ENCODE measurements around the gene MTHFD2.
A peak's percentile ranks its signal among the peaks of the same experiment; 100 is the strongest.
"Not testable (repeated sequence)": the region's sequence is repeated elsewhere in the genome, so short reads cannot be mapped to it uniquely, and the experiment has no call there.

The MTHFD2 gene

DNA sequence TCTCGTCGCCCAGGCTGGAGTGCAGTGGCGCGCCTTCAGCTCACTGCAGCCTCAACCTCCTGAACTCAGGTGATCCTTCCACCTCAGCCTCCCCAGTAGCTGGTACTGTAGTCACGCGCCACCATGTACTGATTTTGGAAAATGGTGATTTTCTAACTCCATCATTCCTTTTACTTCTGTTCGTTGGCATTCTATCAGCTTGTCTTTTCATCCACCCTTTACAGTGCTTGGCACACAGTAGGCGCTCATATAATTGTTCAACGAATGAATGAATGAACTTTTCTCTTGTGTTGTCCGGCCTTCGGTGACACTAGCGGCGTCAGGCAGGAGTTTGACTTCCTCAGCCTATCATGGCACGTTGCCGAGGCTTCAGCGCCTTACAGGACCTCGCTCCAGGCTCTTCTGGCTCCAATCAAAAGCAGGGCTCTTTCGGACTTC lies 373 bp upstream of the MTHFD2 start:
- no peak for DNase-seq

DNA sequence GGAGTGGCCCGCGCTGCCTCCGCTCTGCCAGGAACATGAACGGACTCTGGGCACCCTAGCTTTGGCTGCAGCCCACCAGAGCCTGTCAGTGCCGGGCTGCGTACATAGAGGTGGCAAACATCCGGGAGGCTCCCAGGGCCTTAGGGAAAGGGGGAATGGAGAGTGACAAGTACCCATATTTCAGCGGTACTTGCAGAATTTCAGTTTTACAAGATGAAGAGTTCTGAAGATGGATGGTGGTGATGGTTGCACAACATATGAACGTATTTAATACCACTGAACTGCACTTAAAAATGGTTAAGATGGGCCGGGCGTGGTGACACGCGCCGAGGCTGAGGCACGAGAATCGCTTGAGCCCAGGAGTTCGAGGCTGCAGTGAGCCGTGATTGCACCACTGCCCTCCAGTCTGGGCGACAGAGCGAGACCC lies 873 bp downstream of the MTHFD2 start:
- DNase-seq: peak; percentile 20

DNA sequence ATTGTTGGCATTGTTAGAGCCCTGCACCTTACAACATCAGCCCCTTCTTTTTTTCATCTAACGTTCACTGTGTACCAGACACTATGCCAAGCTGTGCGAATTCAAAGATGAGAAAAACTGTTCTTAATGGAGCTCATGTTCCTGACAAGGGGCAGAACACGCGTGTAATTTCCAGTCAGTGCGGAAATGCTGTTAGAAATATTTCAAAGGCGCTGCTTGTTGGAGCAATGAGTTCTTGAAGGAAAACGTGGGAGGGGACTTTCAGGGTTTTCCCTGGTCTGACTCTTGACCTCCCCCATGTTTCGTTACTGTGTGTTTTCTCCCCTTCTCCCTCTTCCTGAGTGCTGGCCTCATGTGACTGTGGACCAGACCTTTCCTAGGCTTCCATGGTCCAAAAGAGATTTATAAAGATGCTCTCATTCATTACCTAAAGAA lies 1.5 kb downstream of the MTHFD2 start:
- peak; percentile 56 for DNase-seq

DNA sequence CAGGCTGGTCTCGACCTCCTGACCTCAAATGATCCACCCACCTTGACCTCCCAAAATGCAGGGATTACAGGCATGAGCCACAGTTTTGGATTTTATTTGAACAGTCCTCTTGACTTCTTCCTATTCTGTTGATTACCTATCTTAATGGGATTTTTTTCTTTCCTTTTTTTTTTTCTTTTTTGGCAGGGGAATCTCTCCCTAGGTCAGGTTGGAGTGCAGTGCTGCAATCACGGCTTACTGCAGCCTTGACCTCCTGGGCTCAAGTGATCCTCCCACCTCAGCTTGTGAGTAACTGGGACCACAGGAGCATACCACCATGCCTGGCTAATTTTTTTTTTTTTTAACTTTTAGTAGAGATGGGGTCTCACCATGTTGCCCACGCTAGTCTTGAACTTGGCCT lies 2.8 kb downstream of the MTHFD2 start:
- DNase-seq: no peak

DNA sequence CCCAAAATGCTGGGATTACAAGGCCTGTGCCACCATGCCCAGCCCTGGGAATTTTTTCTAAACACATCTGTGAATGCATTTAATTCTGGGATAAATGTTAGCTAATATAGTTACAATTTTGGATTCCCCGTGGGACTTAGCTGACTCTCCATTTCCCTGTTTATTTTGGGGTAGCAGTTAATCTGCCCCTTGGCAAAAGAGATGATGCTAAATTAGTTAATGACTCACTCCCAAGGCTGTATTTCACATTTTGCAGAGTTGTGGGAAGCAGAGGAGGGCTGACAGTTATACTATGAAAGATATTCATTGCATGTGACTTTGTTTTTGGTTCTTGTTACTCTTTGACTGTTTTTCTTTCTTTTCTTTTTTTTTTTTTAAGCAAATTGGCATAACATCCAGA lies 3.2 kb downstream of the MTHFD2 start:
- DNase-seq: no peak

DNA sequence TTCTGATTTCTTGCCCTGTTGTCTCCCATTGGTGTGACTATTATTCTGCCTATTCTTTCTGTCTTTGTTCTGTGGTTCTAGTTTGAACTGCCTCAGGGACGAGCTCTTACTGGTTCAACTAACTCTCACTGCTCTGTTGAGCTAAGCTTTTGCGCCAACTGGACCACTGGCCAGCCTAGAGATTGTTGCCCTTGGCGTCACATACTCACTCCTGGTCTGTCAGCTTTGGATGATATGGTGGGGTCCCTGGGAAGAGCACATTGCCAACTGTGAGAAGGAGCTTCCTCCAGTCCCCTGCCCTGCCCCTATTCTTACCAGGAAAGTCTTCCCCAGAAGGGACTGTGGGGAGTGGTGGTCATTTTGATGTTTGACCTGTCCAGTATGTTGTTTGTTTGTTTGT lies 6.0 kb downstream of the MTHFD2 start:
- no peak for DNase-seq

DNA sequence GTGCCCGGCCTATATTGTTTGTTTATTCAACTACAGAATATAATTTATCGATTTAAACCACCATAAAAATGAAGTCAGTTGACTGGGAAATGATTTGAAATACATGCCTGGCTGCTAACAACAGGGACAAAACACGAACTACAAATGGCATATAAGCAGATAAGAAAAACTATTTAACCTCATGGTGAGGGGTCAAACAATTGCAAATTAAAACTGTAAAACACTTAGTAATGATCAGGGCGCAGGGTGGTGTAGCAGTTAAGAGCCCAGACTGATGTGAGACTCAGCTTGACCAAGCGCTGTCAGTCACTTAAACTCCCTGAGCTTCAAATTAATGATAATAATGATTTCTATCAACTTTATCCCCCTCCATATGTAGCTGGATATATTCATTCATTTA lies 6.7 kb downstream of the MTHFD2 start:
- DNase-seq: no peak

DNA sequence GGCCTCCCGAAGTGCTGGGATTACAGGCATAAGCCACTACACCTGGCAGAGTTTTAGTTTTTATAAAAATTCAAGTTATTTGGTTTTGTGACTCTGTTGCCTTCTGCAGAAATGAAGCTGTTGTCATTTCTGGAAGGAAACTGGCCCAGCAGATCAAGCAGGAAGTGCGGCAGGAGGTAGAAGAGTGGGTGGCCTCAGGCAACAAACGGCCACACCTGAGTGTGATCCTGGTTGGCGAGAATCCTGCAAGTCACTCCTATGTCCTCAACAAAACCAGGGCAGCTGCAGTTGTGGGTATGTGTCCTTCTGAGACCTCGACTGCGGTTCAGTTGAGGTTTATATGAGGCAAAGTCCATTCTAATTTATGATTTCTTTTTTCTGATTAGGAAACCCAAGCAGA lies 7.2 kb downstream of the MTHFD2 start:
- no peak for DNase-seq

DNA sequence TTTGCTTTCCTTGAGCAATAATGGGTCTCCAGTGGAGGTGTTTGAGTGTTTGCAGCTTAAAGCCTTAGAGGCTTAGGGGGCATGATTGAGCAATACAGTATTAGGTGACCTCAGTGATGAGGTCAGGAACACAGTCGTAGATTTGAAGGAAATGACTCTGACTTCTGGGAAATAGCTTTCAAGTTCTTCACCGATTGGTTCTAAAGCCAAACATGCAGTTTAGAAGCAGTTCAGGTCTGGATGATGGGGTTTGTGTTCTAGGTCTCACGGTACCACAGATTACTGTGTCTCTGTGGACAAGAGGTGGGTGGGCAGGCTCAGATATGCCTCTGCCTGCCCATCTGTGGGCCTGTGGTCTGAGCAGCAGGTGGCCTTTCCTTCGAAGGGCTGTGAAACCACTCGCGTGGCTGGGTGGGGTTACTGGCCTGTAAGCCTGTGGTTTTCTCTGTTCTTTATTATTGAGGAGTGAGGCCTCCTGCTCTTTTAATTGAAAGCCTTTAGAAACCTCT lies 7.8 kb downstream of the MTHFD2 start:
- peak; percentile 38 for DNase-seq

DNA sequence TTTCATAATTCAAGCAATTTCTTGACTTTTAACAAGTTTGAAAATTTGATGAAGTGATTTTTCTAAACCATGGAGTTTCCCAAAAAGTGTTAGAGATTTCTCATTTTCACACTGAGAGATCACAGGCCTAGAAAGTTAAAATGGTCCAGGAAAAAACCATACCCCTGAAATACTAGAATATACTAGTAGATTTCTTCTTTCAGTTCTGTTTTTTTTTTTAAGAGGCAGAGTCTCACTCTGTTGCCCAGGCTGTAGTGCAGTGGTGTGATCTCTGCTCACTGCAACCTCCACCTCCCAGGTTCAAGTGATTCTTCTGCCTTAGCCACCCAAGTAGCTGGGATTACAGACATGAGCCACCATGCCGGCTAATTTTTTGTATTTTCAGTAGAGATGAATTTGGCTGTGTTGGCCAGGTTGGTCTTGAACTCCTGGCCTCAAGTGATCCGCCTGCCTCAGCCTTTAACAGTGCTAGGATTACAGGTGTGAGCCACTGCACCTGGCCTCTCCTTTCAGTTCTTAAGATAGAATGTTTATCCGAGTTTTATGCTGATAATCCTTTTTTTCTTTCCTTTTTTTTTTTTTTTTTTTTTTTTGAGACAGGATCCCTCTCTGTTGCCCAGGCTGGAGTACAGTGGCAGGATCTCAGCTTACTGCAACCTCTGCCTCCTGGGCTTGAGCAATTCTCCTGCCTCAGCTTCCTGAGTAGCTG lies 14.4 kb downstream of the MTHFD2 start:
- DNase-seq: no peak

DNA sequence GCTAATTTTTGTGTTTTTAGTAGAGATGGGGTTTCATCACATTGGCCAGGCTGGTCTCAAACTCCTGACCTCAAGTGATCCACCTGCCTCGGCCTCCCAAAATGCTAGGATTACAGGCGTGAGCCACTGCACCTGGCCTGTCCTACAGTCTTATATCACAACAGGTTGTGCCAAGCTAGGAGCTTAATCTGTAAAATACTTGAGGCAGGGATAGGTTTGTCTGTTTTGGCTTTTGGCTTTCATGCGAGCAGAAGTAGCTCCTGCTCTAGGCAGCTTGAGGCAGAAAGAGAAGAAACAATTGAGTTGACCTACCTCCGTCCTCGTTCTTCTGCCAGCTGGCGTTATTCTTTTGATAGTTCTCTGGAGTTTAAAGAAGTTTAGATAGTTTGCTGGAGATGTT lies 17.4 kb downstream of the MTHFD2 start:
- DNase-seq: not testable (repeated sequence)

DNA sequence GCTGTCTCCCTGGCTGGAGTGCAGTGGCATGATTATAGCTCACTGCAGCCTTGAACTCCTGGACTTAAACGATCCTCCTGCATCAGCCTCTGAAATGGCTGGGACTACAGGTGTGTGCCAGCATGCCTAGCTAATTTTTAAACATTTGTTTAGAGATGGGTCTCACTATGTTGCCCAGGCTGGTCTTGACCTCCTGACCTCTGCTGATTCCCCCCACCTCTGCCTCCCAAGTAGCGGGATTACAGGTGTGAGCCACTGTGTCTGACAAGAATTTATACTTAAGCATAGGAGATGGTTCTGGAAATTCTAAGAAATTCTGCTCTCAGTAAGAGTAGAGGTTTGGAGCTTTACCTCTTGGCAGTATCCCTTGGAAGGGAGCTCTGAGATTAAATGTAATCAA lies 18.2 kb downstream of the MTHFD2 start:
- no peak for DNase-seq

DNA sequence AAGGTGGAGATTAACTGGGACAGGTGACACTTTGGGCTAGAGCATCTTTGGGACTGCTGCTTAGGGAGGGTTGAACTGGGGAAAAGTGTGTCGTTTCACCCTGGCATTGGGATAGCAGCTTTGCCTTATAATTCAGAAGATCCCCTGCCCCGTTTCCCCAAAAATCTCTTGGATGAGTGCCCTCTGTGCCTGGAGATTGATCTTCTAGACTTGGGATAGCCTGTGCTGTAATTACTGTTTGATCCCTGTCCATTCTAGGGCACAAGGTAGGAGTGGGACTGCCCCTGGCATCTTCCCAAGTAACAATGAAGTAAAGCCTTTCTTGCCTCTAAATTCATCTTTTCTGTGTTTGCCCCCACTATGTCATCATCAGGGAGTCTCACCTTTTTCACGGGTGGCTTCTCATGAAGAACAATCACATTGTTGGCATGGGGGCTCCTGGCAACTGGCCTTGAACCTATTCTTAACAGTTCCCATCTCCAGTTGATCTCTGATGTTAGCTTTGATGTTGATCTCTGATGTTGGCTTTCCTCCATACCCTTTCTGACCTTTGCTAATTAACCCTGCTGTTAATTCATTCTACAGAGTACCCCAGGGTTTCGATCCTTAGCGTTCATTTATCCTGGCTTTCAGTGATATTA lies 21.6 kb downstream of the MTHFD2 start:
- no peak for DNase-seq

DNA sequence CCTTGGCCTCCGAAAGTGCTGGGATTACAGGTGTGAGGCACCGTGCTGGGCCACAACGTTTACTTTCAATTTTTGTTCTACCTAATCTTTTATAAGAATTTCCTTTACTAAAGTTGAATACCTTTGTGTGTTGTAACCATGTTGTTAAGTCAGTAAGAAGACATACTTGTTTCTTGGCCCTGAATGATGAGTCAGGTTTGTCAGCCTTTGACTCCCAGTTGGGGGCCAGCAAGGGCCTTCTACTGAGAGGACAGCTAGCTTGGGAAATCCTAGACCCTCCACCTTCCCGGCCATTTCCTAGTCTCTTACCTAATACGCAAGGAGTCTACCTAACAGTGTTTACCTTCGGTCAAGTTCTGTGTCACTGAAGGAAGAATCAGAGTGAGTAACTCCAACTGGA lies 22.7 kb downstream of the MTHFD2 start:
- DNase-seq: no peak

DNA sequence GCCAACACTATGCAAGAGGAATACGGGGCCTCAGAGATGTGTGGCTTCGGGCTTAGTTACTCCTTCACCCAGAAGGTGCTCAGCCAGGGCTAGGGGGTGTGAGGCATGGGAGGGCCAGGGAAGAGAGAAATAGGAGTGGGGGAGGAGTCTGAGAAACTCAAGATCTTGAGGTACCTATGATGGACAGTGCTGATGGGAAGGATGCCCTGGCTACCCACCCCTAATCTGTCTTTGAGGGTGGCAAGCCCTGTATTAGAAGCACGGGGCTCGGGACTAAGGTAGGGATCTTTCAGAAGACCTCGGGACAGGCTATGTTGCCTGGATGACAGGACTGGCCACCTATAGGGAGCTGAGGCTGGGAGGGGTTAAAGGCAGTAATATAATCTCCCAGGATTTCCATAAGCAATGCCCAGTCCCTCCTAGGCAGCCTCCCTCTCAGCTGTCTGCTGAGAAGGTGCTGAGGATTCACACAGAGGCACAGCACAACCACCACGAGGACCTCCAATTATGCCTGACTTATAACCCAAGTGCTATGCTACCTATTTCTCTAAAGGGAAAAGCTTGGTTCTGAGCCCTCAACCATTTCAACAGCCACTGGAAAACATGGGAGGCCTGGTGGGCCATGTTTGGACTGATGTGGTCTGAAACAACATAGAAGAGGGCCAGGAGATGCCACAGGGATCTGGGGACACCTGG lies 23.3 kb downstream of the MTHFD2 start:
- no peak for DNase-seq

DNA sequence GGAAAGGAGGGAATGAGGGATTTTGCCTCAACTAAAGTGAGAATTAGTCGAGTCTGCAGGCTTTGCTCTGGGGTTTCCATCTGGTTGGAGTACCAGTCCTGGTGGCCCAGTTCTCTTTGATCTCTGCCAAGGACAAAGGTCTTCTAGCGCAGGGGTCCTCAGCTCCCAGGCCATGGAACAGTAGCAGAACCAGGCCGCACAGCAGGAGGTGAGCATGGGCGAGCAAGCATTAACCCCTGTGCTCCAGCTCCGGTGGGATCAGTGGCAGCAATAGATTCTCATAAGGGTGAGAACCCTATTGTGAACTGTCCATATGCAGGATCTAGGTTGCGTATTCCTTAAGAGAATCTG lies 23.9 kb downstream of the MTHFD2 start:
- no peak for DNase-seq

DNA sequence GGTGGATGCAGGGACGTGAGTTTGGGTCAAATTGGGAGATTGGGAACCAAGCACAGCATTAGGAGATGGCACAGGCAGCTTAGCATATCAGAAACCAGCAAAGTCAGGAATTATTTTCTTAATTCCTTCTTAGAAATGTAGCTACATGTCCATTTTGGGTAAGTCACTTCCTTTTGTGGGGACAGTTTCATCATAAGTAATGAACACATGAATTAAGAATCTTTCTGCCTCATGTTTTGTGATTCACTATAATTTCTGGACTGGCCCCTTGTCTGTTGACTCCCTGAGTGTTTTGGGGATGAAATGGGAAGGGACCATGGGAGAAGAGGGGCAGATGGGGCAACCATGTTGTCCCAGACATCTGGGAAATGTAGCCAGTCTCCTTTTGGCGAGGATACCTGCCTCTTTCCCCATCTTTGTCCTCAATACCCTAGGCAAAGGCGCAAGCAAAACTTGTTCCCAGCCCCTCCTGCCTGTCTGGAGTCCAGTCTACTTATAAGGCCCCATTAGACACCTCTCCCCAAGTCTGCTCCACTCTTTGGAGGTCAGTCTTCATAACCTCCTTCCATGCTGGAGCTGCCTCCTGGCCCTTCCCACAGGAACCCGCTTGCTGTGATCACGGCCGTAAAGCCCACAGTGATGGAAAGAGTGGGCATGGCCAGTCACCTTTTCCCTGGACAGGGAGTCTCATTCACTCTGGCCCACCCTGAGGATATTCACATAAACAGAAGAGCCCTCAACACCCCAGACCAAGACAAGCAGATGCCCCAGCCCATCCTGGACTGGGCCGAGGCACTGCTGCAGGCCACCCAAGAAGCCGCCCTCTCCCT lies 25.7 kb downstream of the MTHFD2 start:
- no peak for DNase-seq

DNA sequence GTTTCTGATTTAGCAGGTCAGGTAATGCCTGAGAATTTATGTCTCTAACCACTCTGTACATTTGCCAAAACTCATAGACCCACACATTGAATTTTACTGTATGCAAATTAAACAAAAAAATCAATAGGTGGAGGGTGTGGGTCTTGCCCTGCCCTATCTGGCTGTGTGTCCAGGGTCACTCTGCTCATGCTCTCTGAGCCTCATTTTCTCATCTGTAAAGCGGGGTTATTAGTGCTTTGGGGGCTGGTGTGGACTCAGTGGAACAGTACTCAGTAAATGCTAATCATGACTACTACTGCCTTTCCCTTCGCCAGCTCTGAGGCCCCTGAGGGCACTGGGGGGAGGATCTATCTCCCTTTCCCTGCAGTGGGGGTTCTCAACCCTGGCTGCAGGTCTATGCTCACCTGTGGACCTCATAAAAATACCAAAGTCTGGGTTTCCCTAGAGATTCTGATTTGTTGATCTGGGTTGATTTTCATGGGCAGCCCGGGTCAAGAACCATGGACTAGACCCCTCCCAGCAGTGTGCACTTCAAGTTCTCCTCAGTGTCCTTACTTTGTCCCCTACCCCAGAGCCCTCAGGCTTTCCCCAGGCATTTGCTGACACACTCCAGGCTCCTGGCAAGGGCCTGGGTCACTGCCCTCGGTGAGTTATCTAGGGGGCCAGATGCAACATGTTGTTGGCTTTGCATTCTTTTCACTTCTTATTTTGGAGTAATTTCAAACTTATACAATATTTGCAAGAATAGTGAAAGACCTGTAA lies 27.5 kb downstream of the MTHFD2 start:
- DNase-seq: no peak

DNA sequence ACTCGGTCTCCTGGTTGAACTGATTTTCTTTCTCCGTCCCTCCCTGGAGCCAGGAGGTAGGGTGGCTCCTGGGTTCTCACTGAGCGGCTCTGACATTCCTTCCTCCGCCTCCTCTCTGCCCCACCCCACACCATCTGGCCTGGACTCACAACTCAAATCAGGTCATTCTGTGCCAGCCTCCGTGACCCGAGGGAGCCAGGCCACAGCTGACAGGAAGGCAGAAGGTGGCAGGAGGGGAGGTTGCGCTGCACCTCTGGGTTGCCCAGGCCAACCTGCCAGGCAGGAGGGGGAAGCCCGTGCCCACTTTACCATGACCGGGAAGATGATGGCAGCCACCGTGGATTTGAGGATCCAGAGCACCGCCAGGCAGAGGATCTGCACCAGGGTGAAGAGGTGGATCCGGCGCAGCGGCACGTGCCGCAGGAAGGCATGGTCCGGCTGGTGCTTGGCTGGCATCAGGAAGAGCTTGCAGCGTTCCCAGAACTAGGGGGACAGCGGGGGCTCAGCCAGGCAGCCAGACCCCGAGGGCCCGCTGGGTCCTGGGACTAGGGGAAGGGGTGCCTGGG lies 28.3 kb downstream of the MTHFD2 start:
- no peak for DNase-seq

DNA sequence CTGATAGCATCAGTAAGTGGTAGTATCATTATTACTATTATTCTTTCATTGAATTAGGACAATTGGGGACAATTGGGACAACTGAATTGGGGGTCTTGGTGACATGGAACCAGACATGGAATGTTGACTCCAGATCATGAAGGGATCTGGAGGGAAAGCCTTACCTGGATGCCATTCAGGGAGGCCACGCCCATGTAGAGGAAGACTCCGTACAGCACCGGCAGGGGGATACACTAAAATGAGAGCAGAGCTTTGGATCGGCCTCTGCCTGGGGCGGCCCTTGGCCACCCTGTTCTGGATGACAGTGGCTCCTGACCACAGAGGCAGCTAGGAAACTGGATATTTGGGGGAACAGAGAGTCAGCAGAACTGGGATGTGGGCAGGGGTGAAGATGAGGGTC lies 29.2 kb downstream of the MTHFD2 start:
- no peak for DNase-seq

DNA sequence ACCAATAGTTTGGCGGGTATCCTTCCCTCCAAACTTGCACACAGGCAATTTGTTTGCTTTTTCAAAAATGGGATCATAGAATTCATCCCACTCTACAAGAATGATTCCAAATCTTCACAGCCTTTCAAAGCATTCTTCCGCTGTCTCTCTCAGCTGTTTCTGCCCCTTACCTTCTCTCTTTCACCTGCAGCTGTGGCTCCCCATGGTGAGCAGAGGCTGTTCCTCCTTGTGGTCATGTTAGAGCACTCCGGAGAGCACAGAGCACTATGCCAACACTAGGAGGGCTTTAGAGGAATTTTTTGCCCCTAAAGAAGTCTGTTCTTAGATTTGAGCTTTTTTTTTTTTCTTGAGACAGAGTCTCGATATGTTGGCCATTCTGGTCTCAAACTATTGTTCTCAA lies 30.4 kb downstream of the MTHFD2 start:
- no peak for DNase-seq

DNA sequence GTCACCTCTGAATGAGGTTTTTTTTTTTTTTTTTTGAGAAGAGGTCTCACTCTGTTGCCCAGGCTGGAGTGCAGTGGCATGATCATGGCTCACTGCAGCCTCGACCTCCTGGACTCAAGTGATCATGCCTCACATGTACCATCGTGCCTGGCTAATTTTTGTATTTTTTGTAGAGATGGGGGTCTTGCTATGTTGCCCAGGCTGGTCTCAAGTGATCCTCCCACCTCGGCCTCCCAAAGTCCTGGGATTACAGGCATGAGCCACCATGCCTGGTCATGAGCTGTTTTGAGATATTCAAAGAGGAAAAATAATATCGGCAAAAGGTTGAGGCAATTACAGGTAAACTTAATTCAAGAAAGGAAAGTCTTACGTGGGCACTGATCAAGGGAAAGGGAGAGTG lies 31.4 kb downstream of the MTHFD2 start:
- DNase-seq: not testable (repeated sequence)

All from stimulated activated CD4-positive, alpha-beta T cell treated with anti-CD3 and anti-CD28 coated beads, Interleukin-4, amount 100 ng/mL, for 24 hours (primary cell).